ENCODE results near the gene PRICKLE4.

DNA sequence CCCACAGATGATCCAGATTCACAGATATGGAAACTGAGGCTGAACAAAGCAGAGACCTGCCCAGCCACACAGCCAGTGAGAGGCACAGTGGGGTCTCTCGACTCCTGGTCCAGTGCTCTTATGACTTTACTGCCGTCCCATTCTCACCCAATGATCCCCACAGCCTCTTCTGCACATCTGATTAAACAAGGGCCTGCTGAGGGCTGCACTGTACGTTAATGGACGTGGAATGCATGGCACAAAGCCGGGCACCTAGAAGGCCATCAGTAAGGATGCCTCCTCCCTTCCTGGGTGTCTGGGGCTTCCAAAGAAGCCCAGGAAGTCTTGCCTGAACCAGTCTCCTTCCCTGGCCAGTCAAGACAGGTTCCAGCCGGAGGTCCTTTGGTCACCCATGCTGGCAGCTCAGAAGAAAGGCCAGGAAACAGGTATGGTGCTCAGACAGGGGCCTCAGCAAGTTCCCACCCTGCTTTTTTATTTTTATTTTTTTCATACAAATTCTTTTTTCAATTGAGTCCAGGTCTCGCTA, 49.0 kb upstream of the PRICKLE4 start:
- TF ChIP-seq, protein P1, sequence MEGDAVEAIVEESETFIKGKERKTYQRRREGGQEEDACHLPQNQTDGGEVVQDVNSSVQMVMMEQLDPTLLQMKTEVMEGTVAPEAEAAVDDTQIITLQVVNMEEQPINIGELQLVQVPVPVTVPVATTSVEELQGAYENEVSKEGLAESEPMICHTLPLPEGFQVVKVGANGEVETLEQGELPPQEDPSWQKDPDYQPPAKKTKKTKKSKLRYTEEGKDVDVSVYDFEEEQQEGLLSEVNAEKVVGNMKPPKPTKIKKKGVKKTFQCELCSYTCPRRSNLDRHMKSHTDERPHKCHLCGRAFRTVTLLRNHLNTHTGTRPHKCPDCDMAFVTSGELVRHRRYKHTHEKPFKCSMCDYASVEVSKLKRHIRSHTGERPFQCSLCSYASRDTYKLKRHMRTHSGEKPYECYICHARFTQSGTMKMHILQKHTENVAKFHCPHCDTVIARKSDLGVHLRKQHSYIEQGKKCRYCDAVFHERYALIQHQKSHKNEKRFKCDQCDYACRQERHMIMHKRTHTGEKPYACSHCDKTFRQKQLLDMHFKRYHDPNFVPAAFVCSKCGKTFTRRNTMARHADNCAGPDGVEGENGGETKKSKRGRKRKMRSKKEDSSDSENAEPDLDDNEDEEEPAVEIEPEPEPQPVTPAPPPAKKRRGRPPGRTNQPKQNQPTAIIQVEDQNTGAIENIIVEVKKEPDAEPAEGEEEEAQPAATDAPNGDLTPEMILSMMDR (IDR thresholded peaks at IDR 0.05; ENCODE audit: low read length) = no peak
- no peak for TF ChIP-seq EZH2 (optimal IDR thresholded peaks at IDR 0.05; ENCODE audit: low read depth, low read length)
